Measurements from ENCODE around the gene ZSWIM7. TPM values are rescaled to one million over a fixed set of nuclear protein-coding genes. Genes with fewer than 3 reads are reported as not detected.
"Not testable (repeated sequence)": the region's sequence is repeated elsewhere in the genome, so short reads cannot be mapped to it uniquely, and the experiment has no call there.

Gene ZSWIM7
- polyA plus RNA-seq, 12 donors = 28.4 to 51.1 (median 37.8) TPM; not detected in 1

GRCh38 chr17:16002708-16003260 lies 3.3 kb upstream of the ZSWIM7 start:
- no peak for DNase-seq

- no peak for DNase-seq
Observed at GRCh38 chr17:16001226-16001897, 1.9 kb upstream of the ZSWIM7 start.

- DNase-seq = peak; percentile 59
Observed at GRCh38 chr17:15999974-16000827, 697 bp upstream of the ZSWIM7 start.

- DNase-seq = no peak
Observed at GRCh38 chr17:15998031-15998562, 1.4 kb downstream of the ZSWIM7 start.

GRCh38 chr17:15996322-15996721 lies 3.2 kb downstream of the ZSWIM7 start:
- DNase-seq = no peak

- no peak for DNase-seq
Observed at GRCh38 chr17:15981646-15982580, 17.6 kb downstream of the ZSWIM7 start.

GRCh38 chr17:15981208-15981607 lies 18.3 kb downstream of the ZSWIM7 start:
- DNase-seq = no peak

GRCh38 chr17:15979013-15979412 lies 20.5 kb downstream of the ZSWIM7 start:
- DNase-seq = not testable (repeated sequence)

GRCh38 chr17:15978606-15979005 lies 20.9 kb downstream of the ZSWIM7 start:
- DNase-seq = no peak

- DNase-seq = no peak
Observed at GRCh38 chr17:15977894-15978293, 21.6 kb downstream of the ZSWIM7 start.

GRCh38 chr17:15973834-15974233 lies 25.7 kb downstream of the ZSWIM7 start:
- DNase-seq = no peak

GRCh38 chr17:15973016-15973415 lies 26.5 kb downstream of the ZSWIM7 start:
- no peak for DNase-seq

- DNase-seq = no peak
Observed at GRCh38 chr17:15972497-15972951, 27.0 kb downstream of the ZSWIM7 start.

GRCh38 chr17:15971882-15972281 lies 27.6 kb downstream of the ZSWIM7 start:
- DNase-seq = no peak

GRCh38 chr17:15971098-15971678 lies 28.3 kb downstream of the ZSWIM7 start:
- no peak for DNase-seq

GRCh38 chr17:15970500-15970899 lies 29.0 kb downstream of the ZSWIM7 start:
- DNase-seq = no peak

GRCh38 chr17:15969463-15969862 lies 30.0 kb downstream of the ZSWIM7 start:
- DNase-seq = no peak

- DNase-seq = no peak
Observed at GRCh38 chr17:15967706-15968399, 31.7 kb downstream of the ZSWIM7 start.

GRCh38 chr17:15966879-15967248 lies 32.6 kb downstream of the ZSWIM7 start:
- DNase-seq = no peak

GRCh38 chr17:15966183-15966878 lies 33.2 kb downstream of the ZSWIM7 start:
- DNase-seq = no peak
